ENCODE data around the gene TMEM218. TPM values are rescaled to one million over a fixed set of nuclear protein-coding genes. Genes with fewer than 3 reads are reported as not detected.

TMEM218 gene
- total RNA-seq, 1 experiment from 2014 or later = 17.9 TPM

GRCh38 chr11:125084761-125085231, 26.6 kb downstream of the TMEM218 start (continued):
- no peak for TF ChIP-seq CBX3 (IDR thresholded peaks at IDR 0.05; ENCODE audit: low read depth)

DNA sequence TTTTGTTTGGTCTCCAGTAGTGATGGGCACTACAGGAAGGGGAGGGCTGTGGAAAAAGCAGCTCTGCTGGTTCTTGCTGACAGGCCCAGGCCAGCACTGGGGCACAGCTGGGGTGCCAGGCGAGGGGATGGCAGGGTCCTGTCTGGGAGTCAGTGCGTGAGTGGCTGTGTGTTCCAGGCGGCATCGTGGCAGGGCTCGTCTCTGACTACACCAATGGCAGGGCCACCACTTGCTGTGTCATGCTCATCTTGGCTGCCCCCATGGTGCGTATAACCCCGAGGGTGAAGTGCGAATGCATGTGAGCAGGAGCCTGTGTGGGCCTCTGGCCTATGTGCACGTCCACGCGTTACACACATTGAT, 27.4 kb downstream of the TMEM218 start:
- CTCF ChIA-PET = no interaction called here
- no peak overlapping the region for H3K27ac ChIP-seq (ENCODE audit: low read depth, low read length)

More for the DNA sequence above, 27.4 kb downstream of the TMEM218 start:
- BruUV-seq (replicated peaks) = no TSS peak
- Histone ChIP-seq H3K27me3 (ENCODE audit: insufficient read depth, low read length) (no peaks in the 10 kb centered on the region), H2AFZ (ENCODE audit: low read depth, low read length, poor library complexity, severe bottlenecking) (no peak overlapping the region), H3K4me2 (ENCODE audit: low read length) (no peak overlapping the region), H3K9me3 (ENCODE audit: control insufficient read depth in 1 of 2, insufficient read depth in 1 of 2, low read depth in 1 of 2, low read length in 2 of 2) (no peaks in the 10 kb centered on the region), H4K20me1 (ENCODE audit: insufficient read depth) (no peaks in the 10 kb centered on the region), H3K9me2 (ENCODE audit: insufficient read depth) (no peaks in the 10 kb centered on the region), H3K4me3 (replicated peaks in 1 of 2; ENCODE audit: low read depth in 1 of 2, low read length in 2 of 2) (no peak overlapping the region), H3K9ac (ENCODE audit: low read length) (no peak overlapping the region), H3K4me1 (ENCODE audit: control insufficient read depth in 1 of 2, insufficient read depth in 2 of 2, low read length in 2 of 2) (peaks cover 14 to 73% of the 10 kb centered on the region in 2 experiments; a peak in 3 of 4 replicates), H3K36me3 (ENCODE audit: control insufficient read depth in 1 of 2, insufficient read depth in 2 of 2, low read length in 2 of 2) (no peaks in the 10 kb centered on the region), H3K79me2 (ENCODE audit: insufficient read depth, low read length) (no peaks in the 10 kb centered on the region)
- DNase-seq (ENCODE audit: low read depth, low spot score) = no peak
- TF ChIP-seq EZH2phosphoT487 (IDR thresholded peaks at IDR 0.05; ENCODE audit: borderline replicate concordance) = no peak
- no peak for TF ChIP-seq ATF3 (IDR thresholded peaks at IDR 0.05)
- no peak for TF ChIP-seq CTCF (IDR thresholded peaks at IDR 0.05 in 2 of 3, conservative IDR thresholded peaks at IDR 0.05 in 1 of 3; ENCODE audit: borderline replicate concordance in 1 of 3, insufficient read depth in 1 of 3, low read depth in 2 of 3, low read length in 2 of 3)
- TF ChIP-seq SRF (IDR thresholded peaks at IDR 0.05; ENCODE audit: low read depth) = no peak
- TF ChIP-seq ELF1 (IDR thresholded peaks at IDR 0.05; ENCODE audit: borderline replicate concordance, low read depth) = no peak
- TF ChIP-seq SIN3A (IDR thresholded peaks at IDR 0.05; ENCODE audit: low read depth) = no peak
- no peak for TF ChIP-seq ZNF274 (IDR thresholded peaks at IDR 0.05; ENCODE audit: low read depth, low read length)
- TF ChIP-seq POLR2A (IDR thresholded peaks at IDR 0.05; ENCODE audit: borderline replicate concordance, extremely low read depth, insufficient read depth, insufficient read length) = no peak
- ChIA-PET POLR2A (no interaction called here), RAD21 (ENCODE audit: low non-redundant PET in 1 of 2, low total read pairs in 2 of 2, uncharacterized antibody in 2 of 2, unreplicated experiment in 2 of 2) (no interaction called here)
- intact Hi-C loops (cut with micrococcal nuclease) = no loop called here
- no peak for ATAC-seq

Data from HCT116 (cell line).